ENCODE results near the gene KCNJ9. TPM values are rescaled to one million over a fixed set of nuclear protein-coding genes. Genes with fewer than 3 reads are reported as not detected.

KCNJ9 gene
- total and polyA plus RNA-seq, 2 experiments from 2014 or later, result 0.24 to 0.34 TPM

GRCh38 chr1:160094806-160095205 is 13.5 kb downstream of the KCNJ9 start:
- ATAC-seq (no peak), DNase-seq (ENCODE audit: low spot score) (no peak)
- no peak overlapping the region for H3K27ac Mint-ChIP-seq
- H3F3A ChIP-seq (replicated peaks; ENCODE audit: low read depth), result peaks cover 3% of the 10 kb centered on the region; the same call in 1 of the 2 replicates
- H3K9me2 ChIP-seq (ENCODE audit: insufficient read depth), result no peaks in the 10 kb centered on the region
- H3K27me3 ChIP-seq (ENCODE audit: insufficient read depth), result no peaks in the 10 kb centered on the region
- H2AFZ ChIP-seq, result no peak overlapping the region
- H3K4me1 ChIP-seq (ENCODE audit: insufficient read depth), result peaks cover 39% of the 10 kb centered on the region
- no peak overlapping the region for H3K4me3 Mint-ChIP-seq
- peaks cover 45% of the 10 kb centered on the region for H3K4me1 Mint-ChIP-seq
- no peaks in the 10 kb centered on the region; the same call in 1 of the 2 replicates for H4K20me1 ChIP-seq (replicated peaks; ENCODE audit: insufficient read depth)
- H3K4me3 ChIP-seq, result no peak overlapping the region
- H3K36me3 Mint-ChIP-seq (ENCODE audit: low read depth), result peaks cover 39% of the 10 kb centered on the region
- peaks cover 37% of the 10 kb centered on the region for H3K79me2 ChIP-seq (replicated peaks; ENCODE audit: insufficient read depth)
- H3K9me3 Mint-ChIP-seq, result no peaks in the 10 kb centered on the region; the same call in 2 of the 3 replicates
- H3K27me3 Mint-ChIP-seq (ENCODE audit: insufficient read depth, low read depth, poor library complexity), result peaks cover 7% of the 10 kb centered on the region
- peaks cover 7% of the 10 kb centered on the region for H3K36me3 ChIP-seq (ENCODE audit: insufficient read depth)
- H3K27ac ChIP-seq (ENCODE audit: low read depth), result no peak overlapping the region
- H3K4me2 ChIP-seq, result peak overlapping the region; percentile 98; the same call in 1 of the 2 replicates
- TF ChIP-seq ZNF331 (CRISPR knock-in tag; IDR thresholded peaks at IDR 0.05; ENCODE audit: low read depth) (no peak), ZNF462 (CRISPR knock-in tag; IDR thresholded peaks at IDR 0.05) (no peak), ZNF114 (CRISPR knock-in tag; IDR thresholded peaks at IDR 0.05) (no peak), CREB1 (CRISPR knock-in tag; IDR thresholded peaks at IDR 0.05; ENCODE audit: low read depth) (no peak), REST (IDR thresholded peaks at IDR 0.05; ENCODE audit: unreplicated experiment) (no peak), NANOG (IDR thresholded peaks at IDR 0.05; ENCODE audit: borderline replicate concordance) (no peak), EZH2 (IDR thresholded peaks at IDR 0.05; ENCODE audit: low read depth, unreplicated experiment) (no peak), JUNB (IDR thresholded peaks at IDR 0.05; ENCODE audit: unreplicated experiment) (no peak), STAT1 (IDR thresholded peaks at IDR 0.05; ENCODE audit: unreplicated experiment) (no peak), EZH2phosphoT487 (IDR thresholded peaks at IDR 0.05; ENCODE audit: unreplicated experiment) (no peak), POLR2AphosphoS5 (IDR thresholded peaks at IDR 0.05; ENCODE audit: low read depth) (no peak)
- TF ChIP-seq, protein P1, sequence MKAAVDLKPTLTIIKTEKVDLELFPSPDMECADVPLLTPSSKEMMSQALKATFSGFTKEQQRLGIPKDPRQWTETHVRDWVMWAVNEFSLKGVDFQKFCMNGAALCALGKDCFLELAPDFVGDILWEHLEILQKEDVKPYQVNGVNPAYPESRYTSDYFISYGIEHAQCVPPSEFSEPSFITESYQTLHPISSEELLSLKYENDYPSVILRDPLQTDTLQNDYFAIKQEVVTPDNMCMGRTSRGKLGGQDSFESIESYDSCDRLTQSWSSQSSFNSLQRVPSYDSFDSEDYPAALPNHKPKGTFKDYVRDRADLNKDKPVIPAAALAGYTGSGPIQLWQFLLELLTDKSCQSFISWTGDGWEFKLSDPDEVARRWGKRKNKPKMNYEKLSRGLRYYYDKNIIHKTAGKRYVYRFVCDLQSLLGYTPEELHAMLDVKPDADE (IDR thresholded peaks at IDR 0.05), result no peak
- TF ChIP-seq, protein P2, sequence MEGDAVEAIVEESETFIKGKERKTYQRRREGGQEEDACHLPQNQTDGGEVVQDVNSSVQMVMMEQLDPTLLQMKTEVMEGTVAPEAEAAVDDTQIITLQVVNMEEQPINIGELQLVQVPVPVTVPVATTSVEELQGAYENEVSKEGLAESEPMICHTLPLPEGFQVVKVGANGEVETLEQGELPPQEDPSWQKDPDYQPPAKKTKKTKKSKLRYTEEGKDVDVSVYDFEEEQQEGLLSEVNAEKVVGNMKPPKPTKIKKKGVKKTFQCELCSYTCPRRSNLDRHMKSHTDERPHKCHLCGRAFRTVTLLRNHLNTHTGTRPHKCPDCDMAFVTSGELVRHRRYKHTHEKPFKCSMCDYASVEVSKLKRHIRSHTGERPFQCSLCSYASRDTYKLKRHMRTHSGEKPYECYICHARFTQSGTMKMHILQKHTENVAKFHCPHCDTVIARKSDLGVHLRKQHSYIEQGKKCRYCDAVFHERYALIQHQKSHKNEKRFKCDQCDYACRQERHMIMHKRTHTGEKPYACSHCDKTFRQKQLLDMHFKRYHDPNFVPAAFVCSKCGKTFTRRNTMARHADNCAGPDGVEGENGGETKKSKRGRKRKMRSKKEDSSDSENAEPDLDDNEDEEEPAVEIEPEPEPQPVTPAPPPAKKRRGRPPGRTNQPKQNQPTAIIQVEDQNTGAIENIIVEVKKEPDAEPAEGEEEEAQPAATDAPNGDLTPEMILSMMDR (conservative IDR thresholded peaks at IDR 0.05; ENCODE audit: low read depth in 2 of 2), result no peak
